Tibial nerve (tissue), 3 donors: ENCODE data around the gene TNS3.

Source experiments
- CTCF ChIP-seq, 5 experiments: fragments of 200-600 bp in 3 of 5; fragments of 450-650 bp in 2 of 5; sonication (generic) in 3 of 5; IDR thresholded peaks; one replicate each; pipeline ENCODE4 v1.5.1; 2016 to 2019; ENCODE audit warnings: antibody characterized with exemption in 5 of 5, mild to moderate bottlenecking in 3 of 5, moderate library complexity in 2 of 5
- POLR2A ChIP-seq, 2 donors: fragments of 450-650 bp; IDR thresholded peaks; one replicate each; pipeline ENCODE4 v1.6.1; 2017; ENCODE audit warnings: antibody characterized with exemption in 2 of 2, mild to moderate bottlenecking in 2 of 2, moderate library complexity in 2 of 2

DNA sequence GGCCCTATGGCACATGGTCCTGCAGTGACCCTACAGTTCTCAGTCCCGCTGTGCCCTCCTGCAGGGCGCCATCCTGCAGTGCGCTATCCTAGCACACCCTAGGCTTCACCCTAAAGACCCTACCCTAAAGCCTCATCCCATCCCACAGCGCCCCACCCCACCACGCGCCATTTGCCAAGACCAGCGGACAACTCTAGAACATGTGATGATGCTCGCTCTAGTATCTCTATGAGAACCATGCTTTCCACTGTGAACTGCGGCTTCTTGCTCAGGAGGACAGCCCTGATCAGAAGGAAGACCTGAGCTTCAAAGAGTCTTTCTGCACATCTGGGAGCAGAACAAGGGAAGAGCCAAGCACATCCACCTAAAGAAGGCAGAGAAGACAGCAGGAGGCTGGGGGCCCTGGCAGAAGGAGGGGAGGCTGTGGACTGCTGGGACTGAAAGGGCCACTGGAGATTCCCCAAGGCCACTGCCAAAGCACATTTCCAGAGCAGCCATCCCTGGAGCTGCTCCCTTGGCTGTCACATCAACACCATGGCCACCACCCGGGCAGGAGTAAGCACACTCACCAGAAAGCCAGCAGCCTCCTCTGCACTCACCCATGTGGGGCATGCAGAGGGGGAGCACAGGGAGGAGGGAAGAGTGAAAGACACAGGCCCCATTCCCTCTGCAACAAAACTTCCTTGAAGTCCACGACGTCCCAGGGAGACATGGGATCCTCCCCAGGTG, 134.1 kb downstream of the TNS3 start:
- no peak for TF ChIP-seq CTCF (IDR thresholded peaks at IDR 0.05)
- TF ChIP-seq POLR2A (IDR thresholded peaks at IDR 0.05): no peak
